ENCODE results near the gene HTR4.

HTR4 gene

DNA sequence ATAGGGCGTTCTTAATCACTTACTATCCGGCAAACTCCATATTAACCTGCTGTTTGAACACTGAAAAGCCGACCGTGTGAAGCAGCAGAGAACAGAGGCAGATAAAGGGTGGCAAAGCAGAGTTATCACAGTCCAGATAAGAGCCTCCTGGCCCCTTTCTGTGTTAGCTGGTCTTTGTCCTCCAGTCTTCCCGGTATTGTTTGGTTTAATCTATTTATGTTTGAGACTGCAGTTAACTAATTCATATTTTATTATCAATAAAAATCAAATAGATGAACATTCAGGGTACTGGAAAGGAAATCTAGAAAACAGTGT lies 6.0 kb upstream of the HTR4 start:
- DNase-seq (ENCODE audit: low read depth): no peak

DNA sequence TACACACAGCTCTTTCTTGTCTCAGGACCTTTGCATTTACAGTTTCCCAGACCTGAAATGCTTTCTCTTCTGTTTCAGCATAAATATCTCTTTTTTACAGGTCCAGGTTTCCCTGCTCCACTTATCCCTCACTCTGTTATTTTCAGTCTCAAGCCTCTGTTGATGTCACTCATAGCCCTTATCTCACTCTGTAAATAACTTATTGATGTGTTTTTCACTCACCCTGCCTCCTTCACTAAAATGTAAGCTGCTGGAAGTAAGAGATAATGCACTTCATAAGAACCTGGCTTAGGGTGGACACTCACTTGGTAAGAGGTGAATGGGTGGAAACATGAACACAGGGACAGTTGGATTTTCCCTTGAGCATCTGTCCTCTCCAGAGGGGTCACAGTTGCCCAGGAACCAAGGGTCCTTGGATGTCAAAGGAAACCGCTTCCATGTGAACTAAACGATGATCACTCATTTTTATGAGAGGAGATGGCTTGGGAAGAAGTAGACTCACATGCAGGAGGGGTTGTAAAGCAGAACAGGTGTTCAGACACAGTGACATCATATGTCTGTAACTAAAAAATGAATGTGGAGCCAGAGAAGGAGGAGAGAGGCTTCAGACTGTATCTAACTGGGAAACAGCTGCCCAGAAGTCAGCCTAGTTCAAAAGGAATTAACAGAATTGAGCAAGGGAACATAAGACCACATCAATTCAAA lies 5.5 kb upstream of the HTR4 start:
- no peak for DNase-seq (ENCODE audit: low read depth)

DNA sequence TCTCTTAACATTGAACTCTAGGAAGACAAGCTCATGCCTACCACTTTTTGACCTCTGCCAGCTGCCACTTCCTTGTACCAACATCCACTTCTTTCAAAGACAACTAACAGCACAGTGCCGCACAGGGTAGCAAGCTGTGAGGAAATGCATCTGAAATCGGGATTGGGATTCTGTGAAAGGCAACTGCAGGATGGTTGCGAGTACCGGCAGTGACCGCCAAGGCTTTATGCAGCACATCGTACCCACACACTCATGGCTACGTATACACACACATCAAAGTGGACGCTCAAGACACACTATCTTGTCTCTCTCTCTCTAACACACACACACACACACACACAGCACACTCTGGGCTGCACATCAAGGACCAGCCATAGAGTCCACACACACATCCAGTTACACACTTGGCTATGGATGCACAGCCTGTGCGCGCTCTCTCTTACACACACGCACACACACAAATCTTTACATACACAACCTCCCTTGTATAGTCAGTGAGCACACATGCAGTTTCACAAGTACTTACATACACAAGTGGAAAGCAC lies 964 bp downstream of the HTR4 start:
- no peak for DNase-seq (ENCODE audit: low read depth)

DNA sequence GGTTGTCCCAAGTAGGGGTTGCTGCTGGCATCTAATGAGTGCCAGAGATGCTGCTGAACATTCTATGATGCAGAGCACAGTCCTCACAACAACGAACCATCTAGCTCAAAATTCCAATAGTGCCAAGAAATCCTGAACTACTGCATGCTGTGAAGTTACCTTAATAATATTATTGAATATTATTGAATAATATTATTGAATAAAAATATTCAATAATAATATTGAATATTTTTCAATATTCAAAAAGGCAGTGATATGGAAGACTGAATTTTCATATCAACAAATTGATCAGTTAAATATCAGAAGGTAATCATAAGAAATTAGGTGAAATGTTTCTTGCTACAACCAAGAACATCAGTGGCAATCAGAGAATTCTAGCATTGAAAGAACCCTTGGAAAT lies 2.8 kb downstream of the HTR4 start:
- DNase-seq (ENCODE audit: low read depth): no peak

DNA sequence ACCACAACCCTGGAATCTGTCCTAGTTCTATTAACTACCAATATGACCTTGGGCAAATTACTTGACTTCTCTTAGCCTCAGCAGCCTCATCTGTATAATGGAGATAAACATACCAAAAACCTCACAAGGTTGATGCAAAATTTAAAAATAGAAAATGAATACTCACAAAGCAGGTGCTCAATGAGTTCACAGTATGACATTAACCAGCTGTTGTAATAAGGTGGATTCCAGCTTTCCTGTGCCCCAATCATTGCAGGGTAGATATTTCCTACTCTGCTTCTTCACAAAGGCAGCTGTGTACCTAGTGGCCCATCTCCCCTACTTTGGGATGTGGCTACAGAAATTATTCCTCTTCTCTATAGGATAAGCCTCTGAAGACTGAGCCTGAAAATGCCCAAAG lies 8.8 kb downstream of the HTR4 start:
- DNase-seq (ENCODE audit: low read depth): no peak

DNA sequence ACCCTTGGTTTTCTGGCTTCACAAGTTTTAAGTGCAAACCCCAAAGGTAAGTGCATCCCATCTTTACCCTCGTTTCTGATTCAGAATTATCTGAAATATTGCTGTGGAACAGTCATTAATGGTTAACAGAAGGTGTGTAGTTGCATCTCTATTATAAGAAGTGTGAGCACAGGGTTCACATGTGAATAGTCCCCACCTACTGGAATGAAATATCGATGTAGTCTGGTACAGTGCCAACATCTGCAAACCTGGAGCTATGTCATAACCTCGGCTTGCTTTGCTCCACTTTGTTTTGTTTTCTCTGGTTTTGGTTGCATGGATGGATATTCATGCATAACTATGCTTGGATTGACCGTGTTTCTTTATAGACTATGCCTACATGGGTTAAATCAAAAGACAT lies 12.6 kb downstream of the HTR4 start:
- no peak for DNase-seq (ENCODE audit: low read depth)

DNA sequence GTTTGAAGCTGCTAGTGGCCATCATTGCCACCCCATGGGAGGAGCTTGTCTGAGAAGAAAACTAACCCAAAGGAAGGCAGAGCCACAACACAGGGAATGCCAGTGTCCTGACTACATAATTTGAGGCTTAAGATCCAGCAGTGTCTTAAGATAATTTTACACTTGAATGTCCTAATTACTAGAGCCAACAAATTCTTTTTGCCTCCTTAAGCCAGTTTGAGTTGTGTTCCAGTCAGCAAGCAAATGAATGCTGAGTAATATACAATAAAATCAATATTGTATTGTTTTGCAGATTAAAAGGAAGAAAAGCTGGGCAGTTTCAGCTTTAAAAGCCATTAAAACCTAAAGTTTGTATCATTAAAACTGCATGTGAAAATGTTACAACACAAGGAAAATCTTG lies 13.9 kb downstream of the HTR4 start:
- no peak for DNase-seq (ENCODE audit: low read depth)

DNA sequence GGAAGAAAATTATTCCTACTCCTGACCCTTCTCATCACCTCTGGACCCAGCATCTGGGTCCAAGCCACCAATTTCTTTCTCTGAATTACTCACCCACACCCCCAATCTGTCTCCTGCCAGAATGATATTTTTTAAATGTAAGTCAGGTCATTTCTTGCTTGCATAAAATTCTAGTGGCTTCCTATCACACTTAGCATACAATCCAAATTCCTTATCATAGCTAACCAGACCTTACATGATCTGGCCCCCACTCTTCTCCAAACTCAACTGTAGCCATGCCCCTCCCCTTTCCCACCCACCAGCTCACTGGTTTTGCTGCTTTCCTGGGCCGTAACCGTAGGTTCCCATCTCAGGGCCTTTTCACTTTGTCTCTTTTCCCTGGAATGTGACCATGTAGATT lies 15.2 kb downstream of the HTR4 start:
- no peak for DNase-seq (ENCODE audit: low read depth)

DNA sequence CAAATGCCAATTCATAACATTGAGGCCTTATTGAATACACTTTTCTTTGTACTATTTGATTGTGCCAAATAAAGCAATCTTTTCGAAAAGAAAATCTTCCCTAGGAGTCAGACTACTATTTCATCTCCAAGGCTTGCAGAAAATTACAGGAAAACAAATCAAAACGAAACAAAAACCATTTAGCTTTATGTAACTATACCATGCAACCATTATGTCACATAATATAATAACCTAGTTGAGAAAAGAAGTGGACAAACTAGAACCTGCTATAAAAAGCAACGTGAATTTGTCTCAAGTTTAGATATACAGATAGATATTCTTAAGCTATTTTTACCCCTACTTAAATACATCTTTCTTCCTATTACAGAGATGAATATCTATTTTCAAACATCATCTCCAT lies 18.0 kb downstream of the HTR4 start:
- DNase-seq (ENCODE audit: low read depth): no peak

DNA sequence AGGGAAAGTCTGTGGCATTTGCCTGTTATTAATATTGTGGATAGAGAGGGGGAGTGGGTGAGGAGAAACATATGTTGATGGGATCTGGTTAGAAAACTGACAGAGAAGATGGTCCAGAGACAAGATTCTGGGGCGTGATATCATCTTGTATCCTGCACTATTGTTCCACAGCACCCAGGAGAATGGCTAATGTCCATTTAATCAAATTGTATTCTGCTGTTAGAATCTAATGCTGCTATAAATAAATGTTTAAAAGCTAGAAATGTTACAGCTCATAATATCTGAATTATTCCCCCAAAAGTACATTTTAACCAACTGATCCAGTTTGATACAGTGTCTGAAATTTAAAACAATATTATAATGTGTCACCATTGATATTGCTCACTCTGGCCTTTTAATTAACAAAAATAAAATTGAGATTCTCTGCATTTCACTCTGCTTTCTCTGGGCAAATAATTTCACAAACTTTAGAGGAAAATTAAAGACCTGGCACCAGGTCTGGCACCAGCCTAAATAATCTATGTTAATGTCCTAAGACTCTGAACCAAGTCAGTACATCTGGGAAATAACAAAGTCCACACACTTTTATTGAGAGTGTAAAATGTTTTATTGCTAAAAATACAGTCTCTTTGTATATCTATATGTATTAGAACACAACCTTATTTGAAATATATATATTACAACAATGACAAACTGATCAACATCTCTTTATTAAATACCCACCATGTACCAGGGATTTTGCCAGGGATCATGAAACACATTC lies 18.8 kb downstream of the HTR4 start:
- no peak for DNase-seq (ENCODE audit: low read depth)

DNA sequence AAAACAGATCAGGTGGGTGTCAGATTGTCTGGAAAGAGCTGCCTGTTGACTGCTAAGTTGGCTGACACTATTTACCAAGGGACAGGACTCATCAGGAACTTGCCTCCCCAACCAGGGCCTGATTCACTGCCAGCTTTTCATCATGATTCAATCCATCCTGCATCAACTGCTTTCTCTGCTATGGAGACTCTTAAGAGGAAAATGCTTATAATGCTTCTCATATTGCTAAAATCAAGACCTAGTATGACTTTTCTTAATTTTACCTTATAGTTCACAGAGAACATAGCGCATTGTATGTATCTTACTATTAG lies 21.3 kb downstream of the HTR4 start:
- DNase-seq (ENCODE audit: low read depth): no peak

DNA sequence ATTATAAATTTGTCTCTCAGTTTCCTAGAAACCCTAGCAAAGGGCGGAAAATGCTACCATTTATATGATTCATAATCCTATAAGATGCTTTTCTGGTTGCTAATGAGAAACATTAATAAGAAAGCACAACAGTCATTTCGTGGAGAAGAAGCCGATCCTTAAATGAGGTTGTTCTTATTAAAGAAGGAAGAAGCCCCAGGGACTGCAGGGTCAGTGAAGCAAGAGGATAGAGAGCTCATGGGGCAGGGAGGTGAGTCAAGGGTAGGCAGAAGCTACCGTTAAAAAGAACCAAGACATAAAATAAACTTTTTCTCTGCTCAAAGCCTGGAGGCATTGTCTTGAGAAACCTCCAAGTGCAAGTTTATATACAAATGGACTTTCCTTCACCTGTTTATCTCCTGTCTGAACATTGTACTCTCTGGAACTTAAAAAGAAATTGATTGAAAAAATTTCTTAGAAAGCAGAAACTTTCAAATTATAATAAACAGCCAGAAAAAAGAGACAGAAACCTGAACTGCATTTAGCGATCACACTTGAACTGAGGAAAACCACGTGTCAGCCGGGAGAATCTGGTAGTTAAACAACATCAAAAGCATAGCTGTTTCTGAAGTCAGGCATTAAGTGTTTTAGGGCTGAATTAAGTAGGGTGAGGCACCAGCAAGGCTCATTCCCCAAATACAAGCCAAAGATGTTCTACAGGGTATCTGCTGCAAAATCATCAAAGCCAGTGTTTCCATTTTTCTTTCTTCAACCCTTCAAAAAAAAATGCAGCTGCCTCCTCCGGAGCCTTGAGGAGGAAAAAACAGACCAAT lies 21.9 kb downstream of the HTR4 start:
- DNase-seq (ENCODE audit: low read depth): no peak

DNA sequence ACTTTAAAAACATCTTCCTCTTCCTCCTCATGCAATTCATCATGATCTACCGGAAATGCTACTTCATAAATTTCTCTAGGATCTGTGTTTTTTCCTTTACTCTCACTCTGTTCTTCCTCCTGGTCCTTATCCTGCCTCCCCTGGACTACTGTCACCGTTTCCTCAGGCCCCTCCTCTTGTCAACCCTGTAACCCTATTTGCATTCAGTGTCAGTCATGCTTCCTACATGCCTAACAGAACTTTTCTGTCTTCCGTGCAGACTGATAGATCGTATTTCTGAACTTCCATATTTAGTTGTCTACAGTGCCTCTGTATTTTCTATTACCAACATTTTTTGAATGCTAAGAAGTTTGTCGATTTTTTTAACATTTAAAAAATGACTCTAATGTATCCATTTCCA lies 27.3 kb downstream of the HTR4 start:
- no peak for DNase-seq (ENCODE audit: low read depth)

DNA sequence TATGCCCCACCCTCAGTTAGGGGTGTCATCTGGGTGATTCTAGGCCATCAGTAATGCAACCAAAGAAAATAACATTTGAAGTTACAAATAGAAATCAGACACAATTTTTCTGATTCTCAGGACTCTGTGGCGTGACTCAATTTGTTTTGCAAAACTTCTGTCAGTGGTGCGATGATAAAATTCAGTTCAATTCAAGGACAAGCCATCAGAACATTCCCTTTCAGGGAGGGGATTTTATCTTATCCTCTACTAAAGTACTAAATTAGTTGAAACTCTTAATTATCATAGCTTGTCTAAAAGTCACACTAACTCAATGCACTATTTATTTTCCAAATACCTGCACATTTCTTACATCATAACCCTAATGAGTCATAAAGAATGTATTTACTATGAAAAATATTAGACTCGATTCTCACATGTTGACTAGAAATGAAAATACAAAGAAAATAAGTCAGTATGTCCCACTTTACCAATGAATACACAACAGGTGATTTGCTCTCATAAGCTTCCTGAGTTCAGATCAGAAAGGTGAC lies 28.2 kb downstream of the HTR4 start:
- no peak for DNase-seq (ENCODE audit: low read depth)

DNA sequence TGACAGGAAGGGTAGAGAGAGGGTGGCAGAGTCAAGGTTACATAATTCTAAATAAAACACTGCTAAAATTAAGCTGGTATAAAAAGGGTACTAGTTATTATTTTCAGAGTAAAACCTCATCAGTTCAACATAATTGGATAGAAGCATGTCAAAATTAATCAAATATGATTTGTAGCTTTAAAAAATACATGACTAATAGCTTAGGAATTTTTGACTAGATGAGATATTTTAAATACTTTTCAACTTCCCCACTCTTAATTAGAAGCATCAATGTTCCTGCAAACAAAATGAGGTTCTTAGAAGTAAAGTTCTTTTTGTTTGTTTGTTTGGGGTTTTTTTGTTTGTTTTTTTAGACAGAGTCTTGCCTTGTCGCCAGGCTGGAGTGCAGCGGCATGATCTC lies 29.1 kb downstream of the HTR4 start:
- no peak for DNase-seq (ENCODE audit: low read depth)

DNA sequence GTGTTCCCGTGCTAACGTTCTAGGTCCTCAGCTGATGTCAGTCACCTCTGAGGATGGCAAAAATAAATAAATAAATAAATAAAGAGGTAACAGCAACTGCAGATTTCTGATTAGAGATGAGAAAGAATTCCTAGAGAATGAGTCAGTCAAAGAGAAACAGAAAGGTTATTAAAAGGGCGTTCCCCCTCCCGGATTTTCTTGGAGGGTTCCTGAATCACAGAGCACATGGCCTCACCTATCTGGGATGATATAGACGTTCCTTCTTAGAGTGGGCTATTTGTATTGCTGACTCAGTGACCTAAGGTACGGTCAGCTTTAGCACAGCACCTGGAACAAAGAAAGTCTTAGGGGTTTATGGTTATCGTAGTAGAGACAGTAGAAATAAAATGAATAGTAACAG lies 30.6 kb downstream of the HTR4 start:
- DNase-seq (ENCODE audit: low read depth): no peak

DNA sequence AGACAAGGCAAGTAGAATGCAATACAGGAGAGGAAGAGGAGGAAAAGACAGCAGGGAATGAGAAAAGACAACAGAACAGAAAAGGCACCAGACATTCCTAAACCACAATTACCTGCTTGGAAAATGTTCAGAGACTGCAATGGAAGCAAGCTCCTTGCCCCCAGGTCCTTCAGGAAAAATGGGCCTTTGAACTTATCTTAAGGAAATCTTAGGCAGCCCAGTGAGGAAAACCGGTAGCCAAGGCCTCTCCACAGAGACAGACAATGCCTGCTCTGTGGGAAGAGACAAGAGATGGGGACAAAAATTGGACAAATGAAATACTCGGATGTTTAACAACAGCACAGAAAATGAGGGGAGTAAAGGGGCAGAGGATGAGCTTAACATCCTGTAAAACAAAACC lies 31.2 kb downstream of the HTR4 start:
- DNase-seq (ENCODE audit: low read depth): no peak

DNA sequence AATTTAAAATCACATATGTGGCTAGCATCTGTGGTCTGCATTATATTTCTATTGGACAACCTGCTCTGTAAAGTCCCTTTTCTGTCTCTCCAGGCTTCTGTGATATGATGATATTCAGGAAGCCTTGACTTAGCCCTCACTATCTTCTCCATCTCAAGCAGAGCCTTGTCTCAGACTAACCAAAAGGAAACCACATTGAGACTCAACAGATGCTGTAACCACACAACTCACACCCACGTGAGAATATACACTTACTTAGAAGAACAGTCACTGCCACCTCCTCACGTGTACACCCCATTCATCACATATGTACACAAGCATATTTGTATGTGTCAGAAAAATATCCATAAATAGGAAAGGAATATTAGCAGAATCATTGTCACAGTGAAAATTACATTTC lies 33.6 kb downstream of the HTR4 start:
- no peak for DNase-seq (ENCODE audit: low read depth)

DNA sequence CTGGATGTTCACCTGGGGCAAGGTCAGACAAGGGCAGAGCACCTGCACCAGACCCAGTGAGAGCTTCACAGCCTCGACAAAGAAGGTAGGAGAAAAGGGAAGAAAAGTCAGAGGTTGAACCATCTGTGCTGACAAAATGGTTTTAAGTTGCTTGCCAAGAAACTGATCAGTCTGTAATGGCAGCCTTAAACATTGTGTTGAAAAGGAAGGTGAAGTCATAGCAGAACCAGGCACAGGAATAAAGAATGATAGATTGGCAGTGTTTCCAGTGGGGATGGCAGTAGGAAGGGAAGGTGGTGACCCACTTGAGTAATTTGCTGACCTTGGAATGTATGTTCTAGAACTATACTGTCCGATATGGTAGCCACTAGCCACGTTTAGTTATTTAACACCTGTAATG lies 34.2 kb downstream of the HTR4 start:
- no peak for DNase-seq (ENCODE audit: low read depth)

DNA sequence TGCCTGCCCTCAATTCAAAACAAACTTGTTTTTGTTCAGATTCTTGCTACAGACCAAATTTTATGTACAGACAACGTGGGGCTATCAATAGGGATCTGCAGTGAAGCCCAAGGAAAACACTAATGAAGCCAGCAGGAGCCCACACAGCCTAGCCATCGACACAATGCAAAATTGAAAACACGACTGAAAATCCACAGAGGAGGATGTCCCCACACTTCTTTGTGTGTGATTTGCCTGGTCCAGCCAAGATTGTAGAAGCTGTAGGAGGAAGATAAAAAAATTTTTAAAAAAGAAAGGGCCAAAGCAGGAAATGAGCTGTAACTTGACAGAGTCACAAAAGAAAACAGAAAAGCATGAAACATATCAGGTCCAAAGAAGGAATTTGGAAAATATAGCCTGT lies 34.8 kb downstream of the HTR4 start:
- DNase-seq (ENCODE audit: low read depth): no peak

DNA sequence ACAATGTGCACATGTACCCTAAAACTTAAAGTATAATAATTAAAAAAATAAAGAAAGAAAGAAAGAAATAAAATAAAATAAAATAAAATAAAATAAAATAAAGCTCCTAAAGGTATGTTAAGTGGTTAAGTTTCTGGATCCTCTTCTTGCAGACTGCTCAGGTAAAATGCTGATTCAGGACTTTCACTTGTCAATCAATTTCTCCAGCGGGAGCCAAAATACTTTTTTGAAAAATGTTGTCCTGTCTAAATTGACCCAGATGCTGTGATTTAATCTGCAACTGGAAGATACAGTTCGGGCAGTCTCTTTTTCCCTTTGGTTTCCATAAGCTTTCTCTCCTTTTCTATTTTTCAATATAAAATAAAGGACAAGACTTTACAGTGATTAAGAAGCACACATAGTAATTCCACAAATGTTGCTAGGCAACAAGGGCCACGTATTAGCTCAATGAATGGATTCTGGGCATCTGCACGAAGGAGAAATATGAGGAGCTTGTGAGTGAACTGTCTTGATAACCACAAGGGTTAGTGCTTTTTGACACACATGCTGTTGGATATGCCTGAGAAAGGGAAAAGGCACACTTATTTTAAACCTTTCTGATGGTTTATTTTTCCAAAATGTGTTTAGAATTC lies 38.6 kb downstream of the HTR4 start:
- DNase-seq (ENCODE audit: low read depth): no peak

DNA sequence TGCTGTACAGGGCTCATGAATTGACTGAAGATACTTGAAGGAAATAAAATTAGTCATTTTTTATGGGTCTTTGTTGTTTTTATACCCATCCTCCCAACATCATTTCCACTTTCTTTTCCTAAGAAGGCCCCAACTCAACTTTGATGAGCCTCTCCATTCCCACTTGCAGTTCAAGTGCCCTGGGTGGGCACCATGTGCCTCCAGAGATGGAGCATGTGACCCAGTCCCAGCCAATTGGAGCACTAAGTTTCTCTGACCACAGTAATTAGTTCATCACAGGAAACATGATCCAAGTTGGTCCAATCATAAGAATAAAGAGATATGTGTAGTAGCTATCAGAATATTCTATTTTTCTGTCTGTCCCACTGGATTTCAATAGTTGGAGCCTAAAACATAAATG lies 46.9 kb downstream of the HTR4 start:
- DNase-seq (ENCODE audit: low read depth): no peak

DNA sequence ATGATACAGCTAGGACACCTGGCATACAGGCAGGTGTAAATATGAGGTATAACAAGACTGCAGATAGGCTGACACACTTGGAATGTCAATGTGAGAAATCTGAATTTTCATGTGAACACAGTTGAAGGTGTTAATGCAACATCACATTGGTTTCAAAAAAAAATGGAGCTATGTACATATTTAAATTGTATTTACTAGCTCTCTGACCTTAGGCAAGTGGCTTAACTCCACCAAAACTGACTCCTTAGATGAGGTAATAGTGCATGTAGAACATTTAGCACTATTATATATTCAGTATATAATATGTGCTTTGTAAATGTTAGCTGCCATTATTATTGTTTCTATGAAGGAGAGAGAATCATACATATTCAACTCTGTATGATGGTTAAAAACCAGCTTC lies 48.0 kb downstream of the HTR4 start:
- DNase-seq (ENCODE audit: low read depth): no peak
